Neural cell (in vitro differentiated cells): ENCODE results near the gene STARD9. TPM values are rescaled to one million over a fixed set of nuclear protein-coding genes. Genes with fewer than 3 reads are reported as not detected.
A peak's percentile ranks its signal among the peaks of the same experiment; 100 is the strongest.

Experiments used
- H2AFZ ChIP-seq: fragments of 200-600, 300-800 bp; sonication (generic), shearing (Covaris generic); 2 replicates; pipeline ENCODE4 v1.6.0; 2014; ENCODE audit warnings: low read depth, mild to moderate bottlenecking, antibody characterized with exemption, low read length, moderate library complexity
- H3F3A ChIP-seq: fragments of 200-600 bp; shearing (Covaris generic); 2 replicates; pipeline ENCODE4 v1.6.1; 2016; ENCODE audit warnings: mild to moderate bottlenecking, moderate library complexity, mixed read lengths, antibody characterized with exemption, low read length; ENCODE audit not compliant: insufficient read depth, poor library complexity, severe bottlenecking
- H3K27ac ChIP-seq: fragments of 200-600, 300-800 bp; sonication (generic), shearing (Covaris generic); 2 replicates; pipeline ENCODE4 v1.5.1; 2014; ENCODE audit warnings: mild to moderate bottlenecking, low read length, moderate library complexity
- H3K27me3 ChIP-seq: fragments of 300-800, 200-600 bp; sonication (generic), shearing (Covaris generic); 2 replicates; pipeline ENCODE4 v1.6.0; 2014; ENCODE audit warnings: mild to moderate bottlenecking, low read depth, low read length, moderate library complexity; ENCODE audit not compliant: insufficient read depth
- H3K36me3 ChIP-seq: fragments of 300-800, 200-600 bp; sonication (generic), shearing (Covaris generic); 2 replicates; pipeline ENCODE4 v1.5.1; 2014; ENCODE audit warnings: mild to moderate bottlenecking, antibody characterized with exemption, low read length, moderate library complexity; ENCODE audit not compliant: insufficient read depth
- H3K4me2 ChIP-seq: fragments of 300-800, 200-600 bp; sonication (generic), shearing (Covaris generic); 2 replicates; pipeline ENCODE4 v1.6.0; 2014; ENCODE audit warnings: mild to moderate bottlenecking, low read length
- H3K4me3 ChIP-seq: fragments of 300-800, 200-600 bp; sonication (generic), shearing (Covaris generic); 2 replicates; pipeline ENCODE4 v1.5.1; 2014; ENCODE audit warnings: mild to moderate bottlenecking, low read length, moderate library complexity
- H3K79me2 ChIP-seq: fragments of 200-600 bp; shearing (Covaris generic); replicated peaks from 2 replicates; pipeline ENCODE4 v1.6.0; 2014; ENCODE audit warnings: mild to moderate bottlenecking, low read length, moderate library complexity; ENCODE audit not compliant: insufficient read depth
- H3K9ac ChIP-seq: fragments of 300-800, 200-600 bp; sonication (generic), shearing (Covaris generic); 2 replicates; pipeline ENCODE4 v1.6.1; 2016; ENCODE audit warnings: mild to moderate bottlenecking, low read length, mixed read lengths
- H3K9me2 ChIP-seq: fragments of 200-600 bp; shearing (Covaris generic); 2 replicates; pipeline ENCODE4 v1.6.1; 2016; ENCODE audit warnings: mild to moderate bottlenecking, low read length, mixed read lengths; ENCODE audit not compliant: insufficient read depth
- H3K9me3 ChIP-seq: fragments of 200-600, 300-800 bp; sonication (generic), shearing (Covaris generic); 2 replicates; pipeline ENCODE4 v1.6.1; 2016; ENCODE audit warnings: mild to moderate bottlenecking, mixed run types, low read length, moderate library complexity, mixed read lengths
- H4K20me1 ChIP-seq: fragments of 200-600 bp; shearing (Covaris generic); 2 replicates; pipeline ENCODE4 v1.6.1; 2016; ENCODE audit warnings: mild to moderate bottlenecking, mixed run types; ENCODE audit not compliant: insufficient read depth
- EP300 ChIP-seq: fragments of 450-650 bp; conservative IDR thresholded peaks from 2 replicates; pipeline ENCODE4 v1.6.1; 2014; ENCODE audit warnings: antibody characterized with exemption, mild to moderate bottlenecking, moderate library complexity; ENCODE audit not compliant: poor library complexity, severe bottlenecking
- EZH2 ChIP-seq: fragments of 200-600, 300-800 bp; shearing (Covaris generic), sonication (generic); IDR thresholded peaks from 2 replicates; pipeline ENCODE4 v1.6.1; 2014; ENCODE audit warnings: antibody characterized with exemption, low read length, borderline replicate concordance, mild to moderate bottlenecking; ENCODE audit not compliant: insufficient read depth, poor library complexity, severe bottlenecking
- MXI1 ChIP-seq: fragments of 450-650 bp; conservative IDR thresholded peaks from 2 replicates; pipeline ENCODE4 v1.6.1; 2014; ENCODE audit warnings: antibody characterized with exemption, mild to moderate bottlenecking; ENCODE audit not compliant: poor library complexity, severe bottlenecking
- POLR2AphosphoS5 ChIP-seq: IDR thresholded peaks from 2 replicates; pipeline ENCODE4 v1.6.1; 2012
- RAD21 ChIP-seq: fragments of 450-650 bp; conservative IDR thresholded peaks from 2 replicates; pipeline ENCODE4 v1.6.1; 2014; ENCODE audit warnings: antibody characterized with exemption, mild to moderate bottlenecking, moderate library complexity
- SMC3 ChIP-seq: fragments of 450-650 bp; conservative IDR thresholded peaks from 2 replicates; pipeline ENCODE4 v1.6.1; 2014; ENCODE audit warnings: antibody characterized with exemption, mild to moderate bottlenecking, moderate library complexity; ENCODE audit not compliant: poor library complexity
- TAF1 ChIP-seq: IDR thresholded peaks from 2 replicates; pipeline ENCODE4 v1.6.1; 2012; ENCODE audit warnings: low read depth
- polyA minus RNA-seq: library from RNA; depleted of rRNA, polyadenylated mRNA; stranded (reverse); fragments of >200 nt; gene quantifications from 2 replicates; pipeline ENCODE4 v1.2.3, GENCODE V29; 2014
- polyA plus RNA-seq: library from polyadenylated mRNA; depleted of rRNA; stranded (reverse); fragments of >200 nt; gene quantifications from 2 replicates; pipeline ENCODE4 v1.2.3, GENCODE V29; 2014
- TF ChIP-seq, protein P1 (sequence below): fragments of 450-650 bp; IDR thresholded peaks from 2 replicates; pipeline ENCODE4 v1.5.1; 2014; ENCODE audit warnings: antibody characterized with exemption, mild to moderate bottlenecking, moderate library complexity; ENCODE audit not compliant: poor library complexity, severe bottlenecking
- TF ChIP-seq, protein P2 (sequence below): IDR thresholded peaks from 2 replicates; pipeline ENCODE4 v1.6.1; 2012; ENCODE audit warnings: borderline replicate concordance

STARD9 gene
- polyA plus RNA-seq (6.4 and 7.1 TPM in 2 replicates), polyA minus RNA-seq (12.7 and 14.0 TPM in 2 replicates)

DNA sequence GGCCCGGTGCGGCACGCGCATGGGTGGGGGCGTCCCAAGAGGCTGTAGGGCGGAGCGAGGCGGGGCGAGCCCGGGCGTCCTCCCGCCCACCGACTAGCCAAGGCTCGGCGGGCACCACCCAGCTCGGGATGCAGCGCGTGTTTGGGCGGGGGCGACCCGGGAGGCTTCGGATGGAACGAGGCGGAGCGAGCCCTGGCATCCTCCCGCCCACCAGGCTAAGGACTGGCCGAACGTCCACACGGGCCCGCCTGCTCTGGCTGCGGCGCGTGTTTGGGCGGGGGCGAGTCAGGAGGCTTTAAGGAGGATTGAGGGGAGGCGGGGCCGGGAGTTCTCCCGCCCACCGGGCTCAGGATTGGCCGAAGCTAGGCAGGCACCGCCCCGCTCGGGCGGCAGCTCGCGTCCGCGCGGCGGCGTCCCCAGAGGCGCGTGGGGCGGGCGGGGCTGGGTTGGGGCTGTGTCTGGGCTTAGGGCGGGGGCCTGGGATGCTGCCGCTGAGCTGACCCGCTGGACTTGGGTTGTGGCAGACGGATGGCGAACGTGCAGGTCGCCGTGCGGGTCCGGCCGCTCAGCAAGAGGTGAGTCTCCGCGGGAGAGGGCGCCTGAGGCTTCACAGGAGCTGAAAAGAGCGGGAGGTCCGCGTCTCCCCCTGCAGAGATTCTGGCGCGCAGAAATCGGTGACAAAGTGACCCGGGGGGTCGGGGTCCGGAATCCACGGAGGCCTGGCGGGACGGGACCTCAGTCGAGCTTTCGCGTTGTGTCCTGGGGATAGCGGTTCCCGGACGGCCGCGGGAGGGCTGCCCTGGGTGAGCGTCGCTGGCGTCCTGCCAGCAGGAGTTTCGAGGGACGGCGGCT, at the start of gene STARD9:
Gene STARD9 (plus strand): TSS at position 419 of the 852 bp plus-strand sequence. CDS start 110 bp downstream, at position 529.
- Histone ChIP-seq H3K9me2 (no peaks in the 10 kb centered on the region), H3K36me3 (no peaks in the 10 kb centered on the region), H3K27me3 (no peaks in the 10 kb centered on the region), H2AFZ (peak within 1 kb of the TSS; percentile 65), H3K79me2 (no peaks in the 10 kb centered on the region), H3K9ac (peak within 1 kb of the TSS; percentile 64), H3K9me3 (no peaks in the 10 kb centered on the region), H3K4me2 (peak within 1 kb of the TSS; percentile 49), H4K20me1 (no peaks in the 10 kb centered on the region), H3F3A (no peaks in the 10 kb centered on the region), H3K27ac (no peak within 1 kb of the TSS), H3K4me3 (peak within 1 kb of the TSS; percentile 95)
- peak; percentile 68 for TF ChIP-seq MXI1
- TF ChIP-seq EZH2: no peak
- TF ChIP-seq, protein P1, sequence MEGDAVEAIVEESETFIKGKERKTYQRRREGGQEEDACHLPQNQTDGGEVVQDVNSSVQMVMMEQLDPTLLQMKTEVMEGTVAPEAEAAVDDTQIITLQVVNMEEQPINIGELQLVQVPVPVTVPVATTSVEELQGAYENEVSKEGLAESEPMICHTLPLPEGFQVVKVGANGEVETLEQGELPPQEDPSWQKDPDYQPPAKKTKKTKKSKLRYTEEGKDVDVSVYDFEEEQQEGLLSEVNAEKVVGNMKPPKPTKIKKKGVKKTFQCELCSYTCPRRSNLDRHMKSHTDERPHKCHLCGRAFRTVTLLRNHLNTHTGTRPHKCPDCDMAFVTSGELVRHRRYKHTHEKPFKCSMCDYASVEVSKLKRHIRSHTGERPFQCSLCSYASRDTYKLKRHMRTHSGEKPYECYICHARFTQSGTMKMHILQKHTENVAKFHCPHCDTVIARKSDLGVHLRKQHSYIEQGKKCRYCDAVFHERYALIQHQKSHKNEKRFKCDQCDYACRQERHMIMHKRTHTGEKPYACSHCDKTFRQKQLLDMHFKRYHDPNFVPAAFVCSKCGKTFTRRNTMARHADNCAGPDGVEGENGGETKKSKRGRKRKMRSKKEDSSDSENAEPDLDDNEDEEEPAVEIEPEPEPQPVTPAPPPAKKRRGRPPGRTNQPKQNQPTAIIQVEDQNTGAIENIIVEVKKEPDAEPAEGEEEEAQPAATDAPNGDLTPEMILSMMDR: no peak
- peak; percentile 32 for TF ChIP-seq POLR2AphosphoS5
- TF ChIP-seq EP300: no peak
- peak; percentile 22 for TF ChIP-seq RAD21
- TF ChIP-seq, protein P2, sequence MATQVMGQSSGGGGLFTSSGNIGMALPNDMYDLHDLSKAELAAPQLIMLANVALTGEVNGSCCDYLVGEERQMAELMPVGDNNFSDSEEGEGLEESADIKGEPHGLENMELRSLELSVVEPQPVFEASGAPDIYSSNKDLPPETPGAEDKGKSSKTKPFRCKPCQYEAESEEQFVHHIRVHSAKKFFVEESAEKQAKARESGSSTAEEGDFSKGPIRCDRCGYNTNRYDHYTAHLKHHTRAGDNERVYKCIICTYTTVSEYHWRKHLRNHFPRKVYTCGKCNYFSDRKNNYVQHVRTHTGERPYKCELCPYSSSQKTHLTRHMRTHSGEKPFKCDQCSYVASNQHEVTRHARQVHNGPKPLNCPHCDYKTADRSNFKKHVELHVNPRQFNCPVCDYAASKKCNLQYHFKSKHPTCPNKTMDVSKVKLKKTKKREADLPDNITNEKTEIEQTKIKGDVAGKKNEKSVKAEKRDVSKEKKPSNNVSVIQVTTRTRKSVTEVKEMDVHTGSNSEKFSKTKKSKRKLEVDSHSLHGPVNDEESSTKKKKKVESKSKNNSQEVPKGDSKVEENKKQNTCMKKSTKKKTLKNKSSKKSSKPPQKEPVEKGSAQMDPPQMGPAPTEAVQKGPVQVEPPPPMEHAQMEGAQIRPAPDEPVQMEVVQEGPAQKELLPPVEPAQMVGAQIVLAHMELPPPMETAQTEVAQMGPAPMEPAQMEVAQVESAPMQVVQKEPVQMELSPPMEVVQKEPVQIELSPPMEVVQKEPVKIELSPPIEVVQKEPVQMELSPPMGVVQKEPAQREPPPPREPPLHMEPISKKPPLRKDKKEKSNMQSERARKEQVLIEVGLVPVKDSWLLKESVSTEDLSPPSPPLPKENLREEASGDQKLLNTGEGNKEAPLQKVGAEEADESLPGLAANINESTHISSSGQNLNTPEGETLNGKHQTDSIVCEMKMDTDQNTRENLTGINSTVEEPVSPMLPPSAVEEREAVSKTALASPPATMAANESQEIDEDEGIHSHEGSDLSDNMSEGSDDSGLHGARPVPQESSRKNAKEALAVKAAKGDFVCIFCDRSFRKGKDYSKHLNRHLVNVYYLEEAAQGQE: no peak

DNA sequence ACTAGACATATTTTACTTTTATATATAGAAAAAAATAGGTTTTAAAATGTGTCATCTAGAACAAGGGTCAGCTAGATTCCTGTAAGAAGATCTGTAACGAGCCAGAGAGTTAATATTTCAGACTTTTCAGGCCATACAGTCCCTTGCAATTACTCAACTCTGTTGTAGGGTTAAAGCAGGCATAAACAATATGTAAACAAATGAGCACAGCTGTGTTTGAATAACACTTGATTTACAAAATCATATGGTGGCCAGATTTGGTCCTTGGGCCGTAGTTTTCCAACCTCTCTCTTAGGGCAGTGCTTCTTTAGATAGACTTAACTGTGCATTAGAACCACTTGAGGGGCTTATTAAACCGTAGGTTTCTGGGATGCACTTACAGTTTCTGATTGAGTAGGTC, 46.4 kb upstream of the STARD9 start:
- Histone ChIP-seq H4K20me1 (no peaks in the 10 kb centered on the region), H3K9me3 (no peaks in the 10 kb centered on the region), H3K4me3 (no peak overlapping the region), H3K36me3 (no peaks in the 10 kb centered on the region), H3K79me2 (no peaks in the 10 kb centered on the region), H2AFZ (no peak overlapping the region), H3K9me2 (no peaks in the 10 kb centered on the region), H3K27me3 (no peaks in the 10 kb centered on the region), H3K27ac (no peak overlapping the region), H3K4me2 (no peak overlapping the region), H3F3A (no peaks in the 10 kb centered on the region), H3K9ac (no peak overlapping the region)
- TF ChIP-seq EZH2 (no peak), EP300 (no peak), POLR2AphosphoS5 (no peak), MXI1 (no peak), SMC3 (no peak), TAF1 (no peak), RAD21 (no peak)
